ENCODE measurements around the gene CD81. TPM values are rescaled to one million over a fixed set of nuclear protein-coding genes. Genes with fewer than 3 reads are reported as not detected.

The CD81 gene
- total RNA-seq, 1 experiment from 2014 or later: 182 TPM

DNA sequence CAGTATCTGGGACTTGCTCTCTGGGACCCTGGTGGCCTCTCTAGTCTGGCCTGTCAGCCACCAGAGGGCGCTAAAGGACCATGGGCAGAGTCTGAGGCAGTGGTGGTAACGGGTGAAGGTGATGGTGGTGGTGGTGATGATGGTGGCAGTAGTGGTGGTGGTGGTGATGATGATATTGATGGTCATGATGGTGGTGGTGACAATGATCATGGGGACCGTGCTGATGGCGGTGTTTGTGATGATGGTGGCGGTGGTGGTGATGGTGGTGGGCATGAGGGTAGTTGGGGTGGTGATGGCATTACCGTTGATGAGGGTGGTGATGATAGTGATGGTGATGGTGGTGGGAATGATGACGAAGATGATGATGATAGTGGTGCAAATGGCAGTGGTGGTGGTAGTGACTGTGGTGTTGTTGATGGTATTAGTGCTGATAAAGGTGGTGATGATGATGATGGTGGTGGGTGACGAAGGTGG is 51.2 kb downstream of the CD81 start:
- peak; percentile 37 for DNase-seq
- no peaks in the 10 kb centered on the region for H3K36me3 ChIP-seq

DNA sequence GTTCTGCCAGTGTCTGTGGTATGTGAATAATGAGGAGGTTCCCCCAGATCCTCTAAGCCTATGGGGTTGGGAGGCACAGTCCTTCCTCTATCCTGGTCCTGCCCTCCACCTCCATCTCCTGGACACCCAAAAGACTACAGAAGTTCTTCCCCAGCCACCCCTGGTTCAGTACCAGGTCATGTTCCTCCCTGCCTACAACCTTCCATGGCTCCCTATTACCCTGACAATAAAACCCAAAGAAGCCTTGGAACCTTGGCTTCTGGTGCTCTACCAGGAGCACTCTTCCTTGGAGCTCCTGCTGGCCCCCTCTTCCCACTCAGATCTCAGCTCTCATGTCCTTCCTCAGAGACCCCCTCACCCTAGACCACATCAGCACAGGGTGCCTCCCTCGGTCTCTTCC is 54.3 kb downstream of the CD81 start:
- H3K4me3 ChIP-seq: no peak overlapping the region
- H3K36me3 ChIP-seq: no peaks in the 10 kb centered on the region
- H3K9me3 ChIP-seq: no peaks in the 10 kb centered on the region
- no peak for DNase-seq
- H3K27me3 ChIP-seq: no peaks in the 10 kb centered on the region

More for the DNA sequence above, 51.2 kb downstream of the CD81 start:
- H3K9me3 ChIP-seq: no peaks in the 10 kb centered on the region
- H3K4me3 ChIP-seq: no peak overlapping the region
- H3K27me3 ChIP-seq: no peaks in the 10 kb centered on the region

DNA sequence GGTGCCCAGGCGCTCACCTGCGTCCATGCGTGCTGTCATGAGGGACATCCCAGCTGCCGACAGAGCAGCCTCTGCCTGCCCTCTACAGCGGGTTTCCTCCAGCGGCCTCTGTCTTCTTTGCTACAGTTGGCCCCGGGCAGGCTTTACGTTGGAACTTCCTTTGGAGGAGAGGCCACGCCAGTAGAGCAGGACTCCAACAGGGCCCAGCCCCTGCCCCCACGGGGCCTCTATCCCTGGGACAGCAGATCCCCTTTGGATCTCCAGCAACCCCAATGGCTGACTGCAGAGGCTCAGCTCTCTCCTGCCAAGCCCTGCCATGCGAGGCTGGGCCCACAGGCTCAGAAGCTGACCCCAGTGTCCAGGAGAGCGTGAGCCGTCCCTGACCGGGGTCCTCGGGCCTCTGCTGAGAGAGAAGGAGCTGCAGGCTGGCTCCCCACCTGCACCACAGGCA is 55.1 kb downstream of the CD81 start:
- Histone ChIP-seq H3K4me3 (no peak overlapping the region), H3K27me3 (no peaks in the 10 kb centered on the region; the same call in 1 of the 2 replicates), H3K36me3 (no peaks in the 10 kb centered on the region), H3K9me3 (no peaks in the 10 kb centered on the region)
- no peak for DNase-seq

DNA sequence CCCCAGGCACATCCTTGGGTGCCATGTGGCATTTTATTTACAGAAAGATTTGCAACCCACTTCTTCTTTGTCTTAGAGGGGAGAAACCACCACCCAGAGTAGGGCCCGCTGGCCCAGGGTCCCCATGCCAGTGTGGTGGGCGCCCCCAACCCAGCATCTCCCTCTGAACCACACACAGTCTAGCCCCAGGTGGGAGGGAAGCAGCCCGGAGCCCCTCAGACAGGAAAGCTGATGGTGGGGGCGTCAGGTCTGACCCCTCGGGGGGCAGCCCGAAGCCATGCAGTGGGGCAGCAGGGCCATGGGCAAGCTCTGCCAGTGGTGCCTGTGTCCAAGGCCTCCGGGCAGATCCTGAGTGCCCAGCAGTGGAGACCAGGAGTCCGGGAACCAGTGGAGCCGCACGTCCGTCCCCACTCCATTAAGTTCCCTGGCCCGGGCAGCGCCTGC is 55.5 kb downstream of the CD81 start:
- no peaks in the 10 kb centered on the region for H3K9me3 ChIP-seq
- H3K27me3 ChIP-seq: no peaks in the 10 kb centered on the region; the same call in 1 of the 2 replicates
- H3K36me3 ChIP-seq: no peaks in the 10 kb centered on the region
- H3K4me3 ChIP-seq: no peak overlapping the region
- DNase-seq: no peak

DNA sequence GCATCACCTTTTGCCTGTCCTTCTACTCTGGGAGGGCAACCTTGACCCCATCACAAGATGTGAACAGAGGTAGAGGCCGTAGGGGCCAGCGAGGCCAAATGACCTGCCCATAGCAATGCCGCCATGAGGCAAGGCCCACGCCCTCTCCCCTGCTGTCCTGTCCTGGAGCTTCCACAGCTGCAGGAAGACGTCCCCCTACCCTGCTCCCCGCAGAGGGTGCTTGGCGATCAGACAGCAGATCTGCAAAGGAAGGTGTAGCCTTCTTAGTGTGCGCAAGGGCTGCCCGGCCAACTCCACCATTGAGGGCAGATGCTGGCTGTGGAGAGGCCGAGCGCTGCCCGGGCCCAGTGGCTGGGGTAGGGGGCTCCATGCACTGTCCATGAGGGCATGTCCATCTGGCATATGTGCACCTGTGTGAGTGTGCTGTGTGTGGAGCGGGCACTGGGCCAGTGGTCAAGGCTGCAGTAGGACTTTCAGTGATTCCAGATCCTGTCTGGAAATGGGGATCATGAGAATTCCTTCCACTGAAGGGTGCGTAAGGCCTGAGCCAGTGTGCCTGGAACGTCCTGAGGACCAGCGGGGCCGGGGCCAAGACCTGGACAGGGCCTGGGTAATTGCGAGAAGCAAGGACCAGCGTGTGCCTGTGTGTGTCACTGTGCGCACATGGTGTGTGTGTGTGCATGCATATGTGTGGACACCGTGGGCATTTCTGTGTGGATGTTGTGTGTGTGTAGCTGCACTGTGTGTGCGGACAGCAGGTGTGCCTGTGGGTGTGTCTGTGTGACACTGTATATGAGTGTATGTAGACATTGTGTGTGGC is 56.2 kb downstream of the CD81 start:
- Histone ChIP-seq H3K4me3 (no peak overlapping the region), H3K9me3 (no peaks in the 10 kb centered on the region), H3K36me3 (no peaks in the 10 kb centered on the region), H3K27me3 (peaks cover 5% of the 10 kb centered on the region)
- DNase-seq: no peak

DNA sequence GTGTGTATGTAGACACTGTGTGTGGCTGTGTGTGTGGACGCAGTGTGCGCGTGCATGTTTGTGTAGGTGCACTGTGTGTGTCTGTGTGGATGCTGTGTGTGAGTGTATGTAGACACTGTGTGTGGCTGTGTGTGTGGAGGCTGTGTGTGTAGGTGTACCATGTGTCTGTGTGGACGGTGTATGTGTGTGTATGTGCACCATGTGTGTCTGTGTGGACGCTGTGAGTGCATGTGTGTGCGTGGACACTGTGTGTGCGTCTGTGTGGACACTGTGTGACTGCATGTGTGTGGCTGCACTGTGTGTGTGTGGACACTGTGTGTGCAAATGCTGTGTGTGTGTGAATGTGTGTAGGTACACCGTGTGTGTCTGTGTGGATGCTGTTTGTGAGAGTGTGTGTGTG is 56.9 kb downstream of the CD81 start:
- Histone ChIP-seq H3K36me3 (no peaks in the 10 kb centered on the region), H3K9me3 (no peaks in the 10 kb centered on the region), H3K4me3 (no peak overlapping the region), H3K27me3 (peaks cover 10% of the 10 kb centered on the region)
- no peak for DNase-seq

DNA sequence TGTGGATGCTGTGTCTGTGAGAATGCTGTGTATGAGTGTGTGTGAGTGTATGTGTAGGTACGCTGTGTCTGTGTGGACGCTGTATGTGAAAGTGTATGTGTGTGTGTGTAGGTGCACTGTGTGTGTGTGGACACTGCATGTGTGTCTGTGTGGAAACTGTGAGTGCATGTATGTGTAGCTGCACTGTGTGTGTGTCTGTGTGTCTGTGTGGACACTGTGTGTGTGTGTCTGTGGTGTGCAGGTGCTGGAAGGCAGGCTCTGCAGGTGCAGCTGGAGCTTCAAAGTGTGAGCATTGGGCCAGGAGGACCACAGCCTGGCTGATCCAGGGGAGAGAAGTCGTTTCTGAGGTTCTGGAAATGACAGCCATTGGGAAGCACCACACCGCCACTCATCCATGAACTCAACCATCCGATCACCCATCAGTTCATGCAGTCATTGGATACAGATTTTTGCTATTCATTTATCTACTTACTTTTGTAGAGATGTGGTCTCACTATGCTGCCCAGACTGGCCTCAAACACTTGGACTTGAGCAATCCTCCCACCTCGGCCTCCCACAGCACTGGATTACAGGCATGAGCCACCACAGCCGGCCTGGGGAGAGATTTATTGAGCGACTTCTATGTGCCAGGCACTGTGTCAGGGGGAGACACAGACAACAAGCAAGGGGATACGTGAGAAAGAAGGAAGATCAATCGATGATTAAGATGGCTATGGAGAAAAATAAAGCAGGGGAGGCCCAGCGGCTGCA is 57.6 kb downstream of the CD81 start:
- DNase-seq: no peak
- Histone ChIP-seq H3K27me3 (peaks cover 17% of the 10 kb centered on the region), H3K9me3 (no peaks in the 10 kb centered on the region)

DNA sequence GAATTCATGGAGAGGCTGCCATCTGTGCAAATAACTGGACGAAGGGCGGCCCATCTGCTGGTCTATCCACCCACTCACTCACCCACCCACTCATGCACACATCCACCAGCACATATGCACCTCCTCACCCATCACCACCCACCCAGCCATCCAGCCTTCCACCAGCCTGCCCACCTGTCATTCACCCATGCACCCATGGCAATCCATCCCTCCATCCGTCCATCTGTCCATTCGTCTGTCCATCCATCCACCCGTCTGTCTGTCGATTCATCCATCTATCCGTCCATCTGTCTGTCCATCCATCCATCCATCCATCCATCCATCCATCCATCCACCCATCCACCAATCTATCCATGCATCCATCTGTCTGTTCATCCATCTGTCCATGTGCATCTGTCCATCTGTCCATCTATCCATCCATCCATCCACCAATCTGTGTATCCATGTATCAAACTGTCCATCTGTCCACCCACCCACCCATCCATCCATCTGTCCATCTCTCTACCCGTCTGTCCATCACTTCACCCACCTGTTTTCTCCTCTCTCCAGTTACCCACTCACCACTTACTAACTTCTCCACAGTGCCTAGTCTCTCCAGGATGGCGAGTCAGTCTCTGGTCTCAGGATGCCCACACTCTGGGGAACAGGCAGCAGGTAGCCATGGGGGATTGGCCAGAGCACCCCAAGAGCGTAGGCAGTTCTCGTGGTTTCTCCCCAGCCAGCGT is 58.3 kb downstream of the CD81 start:
- Histone ChIP-seq H3K27me3 (peaks cover 23% of the 10 kb centered on the region), H3K9me3 (no peaks in the 10 kb centered on the region), H3K36me3 (no peaks in the 10 kb centered on the region), H3K4me3 (no peak overlapping the region)
- DNase-seq: no peak

More for the DNA sequence above, 57.6 kb downstream of the CD81 start:
- Histone ChIP-seq H3K36me3 (no peaks in the 10 kb centered on the region), H3K4me3 (no peak overlapping the region)

DNA sequence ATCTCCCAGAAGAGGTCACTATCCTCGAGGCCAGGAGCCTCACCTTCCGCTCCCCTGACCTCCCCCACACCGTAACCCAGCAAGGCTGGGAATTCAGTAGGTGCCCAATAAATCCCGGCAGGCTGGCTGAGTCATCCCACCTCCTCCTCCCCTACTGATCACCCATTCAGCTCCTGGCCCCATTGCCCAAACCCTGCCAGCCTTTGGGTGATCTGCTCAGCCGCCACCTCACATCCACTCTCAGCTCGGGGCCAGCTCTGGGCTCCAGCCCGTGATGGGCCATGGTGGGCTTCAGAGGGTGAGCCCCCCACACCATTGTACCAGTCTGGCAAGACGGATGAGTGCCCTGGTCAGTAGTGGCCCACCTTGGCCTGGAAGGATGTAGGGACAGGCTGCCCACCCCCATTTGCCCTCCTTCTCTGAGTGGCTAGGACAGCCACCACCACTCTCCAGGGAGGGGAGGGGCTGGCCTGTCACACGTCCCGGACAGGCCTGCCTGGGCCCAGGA is 59.0 kb downstream of the CD81 start:
- H3K27me3 ChIP-seq: peaks cover 26% of the 10 kb centered on the region
- no peaks in the 10 kb centered on the region for H3K36me3 ChIP-seq
- no peak for DNase-seq
- H3K4me3 ChIP-seq: no peak overlapping the region
- H3K9me3 ChIP-seq: no peaks in the 10 kb centered on the region

DNA sequence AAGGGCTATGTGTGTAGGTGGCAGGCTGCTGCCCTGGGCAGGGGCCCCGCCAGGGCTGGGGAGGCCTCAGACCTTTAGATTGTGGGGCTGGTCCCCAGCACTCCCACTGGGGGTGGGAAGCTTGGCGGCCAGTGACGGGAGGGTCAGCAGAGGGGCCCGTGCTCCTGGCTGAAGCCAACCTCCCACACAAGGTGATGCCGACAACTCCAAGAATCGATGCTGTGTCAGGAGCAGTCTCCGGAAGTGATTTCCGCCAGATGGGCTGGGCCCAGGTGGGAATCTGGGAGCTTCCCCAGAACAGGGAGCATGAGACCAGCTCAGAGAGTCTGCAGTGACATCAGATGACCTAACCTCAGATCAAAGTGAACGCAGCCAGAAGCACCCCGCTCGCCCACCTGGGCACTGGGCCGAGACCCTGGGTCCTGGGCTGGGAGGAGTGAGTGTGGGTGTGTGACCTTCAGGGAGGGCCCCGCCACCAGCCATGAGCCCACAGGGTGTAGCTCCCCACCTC is 59.5 kb downstream of the CD81 start:
- Histone ChIP-seq H3K27me3 (peaks cover 26% of the 10 kb centered on the region), H3K9me3 (no peaks in the 10 kb centered on the region), H3K36me3 (no peaks in the 10 kb centered on the region), H3K4me3 (no peak overlapping the region)
- no peak for DNase-seq

DNA sequence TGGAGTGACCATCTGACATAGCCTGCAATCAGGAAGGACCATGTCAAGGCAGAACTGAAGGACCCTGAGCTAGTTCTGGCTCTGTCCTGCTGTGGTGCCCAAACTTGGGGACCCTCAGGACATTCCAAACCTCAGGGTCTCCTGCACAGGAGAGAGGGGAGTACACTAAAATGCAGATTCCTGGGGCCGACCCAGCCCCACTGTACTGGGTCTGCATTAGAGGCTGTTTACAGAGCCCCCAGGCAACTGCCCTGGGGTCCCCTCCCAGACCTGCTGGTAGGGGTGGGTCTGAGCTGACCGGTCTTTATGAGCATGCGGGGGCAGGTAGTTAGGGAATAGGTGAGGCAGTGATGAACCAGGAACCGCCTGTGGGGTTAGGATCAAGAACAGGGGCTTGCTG is 60.4 kb downstream of the CD81 start:
- peaks cover 26% of the 10 kb centered on the region for H3K27me3 ChIP-seq
- no peaks in the 10 kb centered on the region for H3K36me3 ChIP-seq
- DNase-seq: no peak

DNA sequence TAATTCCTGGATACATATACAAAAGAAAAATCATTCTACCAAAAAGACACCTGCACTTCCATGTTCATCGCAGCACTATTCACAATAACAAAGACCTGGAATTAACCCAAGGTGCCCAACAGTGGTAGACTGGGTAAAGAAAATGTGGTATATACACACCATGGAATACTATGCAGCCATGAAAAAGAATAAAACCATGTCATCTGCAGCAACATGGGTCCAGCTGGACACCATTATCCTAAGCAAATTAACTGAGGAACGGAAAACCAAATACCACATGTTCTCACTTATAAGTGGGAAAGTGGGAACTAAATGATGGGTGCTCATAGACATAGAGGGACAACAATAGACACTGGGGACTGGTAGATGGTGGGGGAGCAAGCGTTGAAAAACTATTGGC is 62.7 kb downstream of the CD81 start:
- H3K4me3 ChIP-seq: no peak overlapping the region
- H3K36me3 ChIP-seq: no peaks in the 10 kb centered on the region
- DNase-seq: no peak
- peaks cover 42% of the 10 kb centered on the region for H3K27me3 ChIP-seq
- no peaks in the 10 kb centered on the region for H3K9me3 ChIP-seq

More for the DNA sequence above, 60.4 kb downstream of the CD81 start:
- no peak overlapping the region for H3K4me3 ChIP-seq
- no peaks in the 10 kb centered on the region for H3K9me3 ChIP-seq

DNA sequence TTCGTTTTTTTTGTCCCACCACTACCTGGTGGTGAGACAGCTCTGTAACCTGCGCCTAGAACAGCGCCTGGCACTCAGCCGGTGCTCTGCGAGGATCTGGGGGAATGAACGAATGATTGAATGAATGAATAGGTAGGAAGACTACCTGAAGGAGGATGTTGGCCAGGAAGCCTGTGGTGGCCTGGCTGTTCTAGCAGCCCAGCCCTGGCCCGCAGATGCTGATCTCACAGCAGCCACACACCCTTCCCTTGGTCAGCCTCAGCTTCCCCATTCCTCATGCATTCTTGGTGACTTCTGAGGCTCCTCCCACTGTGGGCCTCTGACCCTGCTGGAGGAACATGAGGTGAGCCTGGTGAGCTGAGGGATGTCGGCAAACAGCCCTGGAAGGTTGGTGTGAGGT is 63.5 kb downstream of the CD81 start:
- peaks cover 46% of the 10 kb centered on the region for H3K27me3 ChIP-seq
- H3K9me3 ChIP-seq: no peaks in the 10 kb centered on the region
- no peak for DNase-seq
- no peak overlapping the region for H3K4me3 ChIP-seq
- no peaks in the 10 kb centered on the region for H3K36me3 ChIP-seq

DNA sequence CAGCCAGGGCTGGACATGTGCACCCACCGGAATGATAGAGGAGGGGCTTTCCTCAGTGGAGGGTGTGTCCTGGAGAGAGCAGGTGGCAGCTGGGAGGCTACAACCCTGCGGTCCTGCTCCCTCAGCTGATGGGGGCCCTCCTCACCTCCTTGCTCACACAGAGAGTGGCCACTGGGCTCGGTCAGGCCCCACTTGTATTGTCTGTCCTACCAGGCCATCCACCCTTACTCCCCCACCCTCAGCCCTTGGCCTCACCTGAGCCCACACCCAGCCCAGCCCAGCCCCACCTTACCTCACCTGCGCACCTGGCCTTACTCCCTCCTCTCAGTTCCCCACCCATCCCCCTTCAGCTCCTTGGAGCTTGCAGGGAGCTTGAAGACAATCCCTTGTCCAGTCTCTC is 64.1 kb downstream of the CD81 start:
- Histone ChIP-seq H3K9me3 (no peaks in the 10 kb centered on the region), H3K4me3 (no peak overlapping the region), H3K27me3 (peaks cover 48% of the 10 kb centered on the region), H3K36me3 (no peaks in the 10 kb centered on the region)
- DNase-seq: no peak

DNA sequence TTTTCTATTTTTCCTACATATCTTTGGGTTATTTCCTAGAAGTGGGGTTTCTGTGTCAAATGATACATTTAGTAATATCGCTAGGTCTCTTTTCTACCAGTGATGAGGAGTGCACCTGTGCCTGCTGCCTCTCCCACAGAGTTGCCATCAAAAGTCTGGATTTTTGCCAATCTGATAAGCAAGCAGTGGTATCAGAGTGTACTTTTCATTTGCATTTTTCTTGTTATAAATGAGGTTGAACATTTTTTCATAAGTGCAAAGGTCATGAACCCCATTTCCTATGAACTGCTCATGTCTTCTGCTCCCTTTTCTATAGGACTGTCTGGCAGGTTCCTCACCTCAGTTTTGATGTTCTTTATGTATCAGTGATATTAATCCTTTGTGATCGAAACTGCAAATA is 65.5 kb downstream of the CD81 start:
- H3K27me3 ChIP-seq: peaks cover 49% of the 10 kb centered on the region
- no peak overlapping the region for H3K4me3 ChIP-seq
- H3K36me3 ChIP-seq: no peaks in the 10 kb centered on the region
- no peaks in the 10 kb centered on the region for H3K9me3 ChIP-seq
- no peak for DNase-seq

DNA sequence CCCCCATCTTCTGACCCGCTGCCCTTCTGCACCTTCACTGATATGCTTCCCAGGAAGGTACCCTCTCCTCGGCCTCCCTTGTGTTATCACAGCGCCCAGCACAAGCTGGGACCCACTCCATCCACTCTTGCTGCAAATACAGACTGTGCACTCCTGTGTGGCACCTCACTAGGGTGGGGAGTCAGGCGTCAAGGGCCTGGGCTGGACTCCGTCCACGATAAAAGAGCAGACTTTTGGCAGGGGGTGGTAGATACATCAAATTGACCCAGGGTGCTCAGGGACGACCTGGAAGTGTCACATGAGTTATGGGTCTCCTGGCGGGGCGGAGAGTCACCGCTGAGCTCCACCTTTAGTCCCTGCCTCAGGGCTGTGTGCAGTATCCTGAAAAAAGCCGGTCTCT is 66.3 kb downstream of the CD81 start:
- DNase-seq: no peak
- Histone ChIP-seq H3K9me3 (no peaks in the 10 kb centered on the region), H3K27me3 (peaks cover 43% of the 10 kb centered on the region), H3K4me3 (no peak overlapping the region), H3K36me3 (no peaks in the 10 kb centered on the region)

All from MG63 (cell line).